ENCODE measurements around the gene PHB1.
"Not testable (repeated sequence)": the region's sequence is repeated elsewhere in the genome, so short reads cannot be mapped to it uniquely, and the experiment has no call there.

Gene PHB1

GRCh38 chr17:49406421-49407061 is 8.1 kb downstream of the PHB1 start:
- DNase-seq (ENCODE audit: low read depth), result no peak

GRCh38 chr17:49404906-49405305 is 9.8 kb downstream of the PHB1 start:
- DNase-seq (ENCODE audit: low read depth), result no peak

GRCh38 chr17:49404361-49404760 is 10.3 kb downstream of the PHB1 start:
- DNase-seq (ENCODE audit: low read depth), result no peak

- no peak for DNase-seq (ENCODE audit: low read depth)
Measured at GRCh38 chr17:49403514-49404289, 11.0 kb downstream of the PHB1 start.

- no peak for DNase-seq (ENCODE audit: low read depth)
Measured at GRCh38 chr17:49402706-49403105, 12.0 kb downstream of the PHB1 start.

GRCh38 chr17:49401971-49402611 is 12.6 kb downstream of the PHB1 start:
- no peak for DNase-seq (ENCODE audit: low read depth)

- DNase-seq (ENCODE audit: low read depth), result no peak
Measured at GRCh38 chr17:49399995-49400394, 14.7 kb downstream of the PHB1 start.

- no peak for DNase-seq (ENCODE audit: low read depth)
Measured at GRCh38 chr17:49397586-49397985, 17.1 kb downstream of the PHB1 start.

GRCh38 chr17:49393491-49394255 is 21.0 kb downstream of the PHB1 start:
- no peak for DNase-seq (ENCODE audit: low read depth)

GRCh38 chr17:49390548-49391324 is 23.9 kb downstream of the PHB1 start:
- no peak for DNase-seq (ENCODE audit: low read depth)

- DNase-seq (ENCODE audit: low read depth), result not testable (repeated sequence)
Measured at GRCh38 chr17:49389514-49390347, 25.0 kb downstream of the PHB1 start.

GRCh38 chr17:49388692-49389513 is 25.8 kb downstream of the PHB1 start:
- no peak for DNase-seq (ENCODE audit: low read depth)

GRCh38 chr17:49388290-49388640 is 26.4 kb downstream of the PHB1 start:
- no peak for DNase-seq (ENCODE audit: low read depth)

- no peak for DNase-seq (ENCODE audit: low read depth)
Measured at GRCh38 chr17:49387498-49388289, 27.0 kb downstream of the PHB1 start.

GRCh38 chr17:49386373-49386772 is 28.3 kb downstream of the PHB1 start:
- no peak for DNase-seq (ENCODE audit: low read depth)

GRCh38 chr17:49384951-49385350 is 29.7 kb downstream of the PHB1 start:
- no peak for DNase-seq (ENCODE audit: low read depth)

- DNase-seq (ENCODE audit: low read depth), result no peak
Measured at GRCh38 chr17:49383060-49383459, 31.6 kb downstream of the PHB1 start.

- DNase-seq (ENCODE audit: low read depth), result no peak
Measured at GRCh38 chr17:49382556-49382955, 32.1 kb downstream of the PHB1 start.

GRCh38 chr17:49381793-49382192 is 32.9 kb downstream of the PHB1 start:
- no peak for DNase-seq (ENCODE audit: low read depth)
